Stimulated activated CD4-positive, alpha-beta T cell treated with anti-CD3 and anti-CD28 coated beads, Interleukin-15, amount 100 ng/mL, for 24 hours (primary cell): ENCODE results near the gene PAX2.

Experiments
- DNase-seq: peaks from one replicate; pipeline ENCODE4 v3.0.0-alpha.2; 2020

The PAX2 gene

DNA sequence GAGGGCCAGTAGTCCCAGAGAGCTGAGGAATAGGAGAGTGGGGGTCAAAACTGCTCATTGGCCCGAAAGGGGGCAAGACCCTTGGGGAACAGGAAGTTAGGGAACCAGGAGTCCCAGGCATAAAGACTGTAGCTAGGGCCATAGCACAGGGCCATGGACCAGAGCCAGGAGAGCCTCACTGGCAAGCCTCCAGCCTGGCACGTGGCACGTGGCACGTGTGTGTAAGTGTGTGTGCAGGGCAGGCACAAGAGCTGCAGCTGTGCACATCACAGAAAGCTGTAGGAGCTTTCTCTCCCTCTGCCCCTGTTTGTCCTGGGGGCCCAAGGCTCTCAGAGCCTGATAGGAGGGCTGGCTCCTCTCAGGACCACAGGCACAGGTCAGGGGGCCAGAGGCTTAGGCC is 119.6 kb downstream of the PAX2 start:
- no peak for DNase-seq

DNA sequence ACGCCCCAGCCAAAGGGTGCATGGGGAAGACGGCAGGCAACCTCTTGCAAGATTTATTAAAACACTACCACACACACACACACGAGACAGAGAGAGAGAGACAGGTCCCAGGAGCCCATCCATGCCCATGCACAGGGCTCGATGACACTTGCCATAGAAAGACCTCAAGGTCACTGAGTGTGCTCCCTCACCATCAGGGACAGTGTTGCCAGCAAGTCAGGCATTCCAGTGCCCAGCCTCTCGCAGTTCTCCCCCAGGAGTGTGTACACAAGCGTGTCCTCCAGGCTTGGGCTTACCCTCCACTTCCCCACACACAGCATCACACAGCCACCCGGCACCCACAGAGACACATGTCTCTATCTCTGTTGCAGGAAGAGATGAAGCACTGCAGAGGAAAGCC is 120.6 kb downstream of the PAX2 start:
- no peak for DNase-seq

DNA sequence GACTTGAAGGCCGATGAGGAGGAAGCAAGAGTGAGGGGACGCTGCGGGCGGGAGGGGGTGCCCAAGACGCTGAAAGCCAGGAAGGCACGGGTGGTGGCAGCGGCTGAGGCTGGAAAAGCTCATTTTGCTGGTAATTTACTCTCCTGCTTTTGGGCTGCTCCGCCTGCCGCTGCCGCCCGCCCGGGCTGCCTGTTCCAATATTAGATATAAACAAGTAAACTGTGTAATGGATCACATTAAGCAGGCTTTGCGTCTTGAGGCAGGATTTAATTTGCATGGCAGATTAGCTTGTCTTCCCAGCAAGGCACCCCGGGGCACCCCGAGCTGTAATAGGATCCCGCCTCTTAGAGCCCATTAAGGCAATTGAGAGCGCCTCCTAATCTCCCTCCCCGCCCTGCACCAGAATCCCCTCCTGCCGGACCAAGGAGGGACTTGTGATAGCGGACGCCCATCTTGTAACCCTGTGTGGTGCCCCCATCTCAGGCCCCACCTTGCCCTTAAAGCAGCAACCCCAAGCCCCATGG is 121.3 kb downstream of the PAX2 start:
- DNase-seq: no peak

DNA sequence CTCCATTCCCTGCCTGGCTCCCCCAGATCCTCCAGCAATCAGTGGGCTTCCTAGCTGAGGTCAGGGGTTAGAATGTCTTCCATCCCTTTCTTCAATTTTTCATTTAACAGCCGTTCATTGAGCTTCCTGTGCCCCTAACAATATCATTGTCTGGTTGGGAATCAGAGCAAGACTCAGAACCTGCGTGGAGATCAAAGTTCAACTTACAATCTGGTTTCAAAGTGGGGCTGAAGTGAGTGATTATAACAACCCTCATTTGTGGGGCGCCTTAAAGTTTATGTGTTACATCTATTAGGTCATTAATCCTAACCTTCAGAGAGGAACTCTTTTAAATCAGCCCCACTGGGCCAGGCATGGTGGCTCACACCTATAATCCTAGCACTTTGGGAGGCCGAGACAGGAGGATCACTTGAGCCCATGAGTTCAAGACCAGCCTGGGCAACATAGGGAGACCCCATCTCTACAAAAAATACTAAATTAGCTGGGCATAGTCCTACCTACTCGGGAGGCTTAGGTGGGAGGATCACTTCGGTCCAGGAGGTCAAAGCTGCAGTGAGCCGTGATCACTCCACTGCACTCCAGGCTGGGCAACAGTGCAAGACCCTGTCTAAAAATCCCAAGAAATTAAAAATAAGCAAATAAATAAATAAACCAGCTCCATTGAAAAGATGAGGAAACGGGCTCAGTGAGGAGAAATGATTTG is 122.0 kb downstream of the PAX2 start:
- DNase-seq: no peak

DNA sequence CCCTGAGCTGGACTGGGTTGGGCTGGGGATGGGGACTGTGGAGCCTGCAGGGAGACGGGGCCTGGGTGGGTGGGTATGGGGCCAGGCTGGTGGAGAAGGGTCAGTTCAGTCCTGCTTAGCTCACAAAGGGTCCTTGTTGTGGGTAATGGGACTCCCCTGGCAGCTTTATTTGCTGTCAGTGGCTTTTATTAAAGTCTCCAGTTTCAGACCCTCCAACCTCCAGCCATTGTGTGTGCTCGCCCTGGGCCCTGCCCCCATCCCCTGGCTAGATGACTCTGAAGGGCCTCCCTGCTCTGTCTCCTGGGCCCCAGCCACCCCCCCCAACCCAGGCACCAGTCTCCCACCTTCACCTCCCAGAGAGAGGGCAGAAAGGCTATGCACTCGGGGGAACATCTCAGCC is 123.0 kb downstream of the PAX2 start:
- DNase-seq: no peak

DNA sequence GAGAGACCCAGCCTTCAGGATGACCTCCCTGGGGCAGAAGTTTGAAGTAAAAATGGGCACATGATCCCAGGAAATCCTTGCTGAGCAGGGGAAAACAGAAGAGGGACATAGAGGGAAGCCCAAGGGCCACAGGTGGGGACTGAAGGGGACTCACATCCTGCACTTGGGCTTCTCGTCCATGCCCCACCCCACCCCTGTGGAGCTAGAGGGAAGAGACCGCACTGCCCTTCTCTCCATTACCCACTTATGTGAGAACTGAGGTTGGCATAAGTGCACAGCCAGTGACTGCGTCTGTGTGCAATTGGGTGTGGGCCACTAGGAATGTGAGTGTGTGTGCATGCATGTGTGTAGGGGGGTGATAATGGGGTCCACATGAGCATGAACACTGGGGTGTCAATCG is 124.0 kb downstream of the PAX2 start:
- DNase-seq: no peak

DNA sequence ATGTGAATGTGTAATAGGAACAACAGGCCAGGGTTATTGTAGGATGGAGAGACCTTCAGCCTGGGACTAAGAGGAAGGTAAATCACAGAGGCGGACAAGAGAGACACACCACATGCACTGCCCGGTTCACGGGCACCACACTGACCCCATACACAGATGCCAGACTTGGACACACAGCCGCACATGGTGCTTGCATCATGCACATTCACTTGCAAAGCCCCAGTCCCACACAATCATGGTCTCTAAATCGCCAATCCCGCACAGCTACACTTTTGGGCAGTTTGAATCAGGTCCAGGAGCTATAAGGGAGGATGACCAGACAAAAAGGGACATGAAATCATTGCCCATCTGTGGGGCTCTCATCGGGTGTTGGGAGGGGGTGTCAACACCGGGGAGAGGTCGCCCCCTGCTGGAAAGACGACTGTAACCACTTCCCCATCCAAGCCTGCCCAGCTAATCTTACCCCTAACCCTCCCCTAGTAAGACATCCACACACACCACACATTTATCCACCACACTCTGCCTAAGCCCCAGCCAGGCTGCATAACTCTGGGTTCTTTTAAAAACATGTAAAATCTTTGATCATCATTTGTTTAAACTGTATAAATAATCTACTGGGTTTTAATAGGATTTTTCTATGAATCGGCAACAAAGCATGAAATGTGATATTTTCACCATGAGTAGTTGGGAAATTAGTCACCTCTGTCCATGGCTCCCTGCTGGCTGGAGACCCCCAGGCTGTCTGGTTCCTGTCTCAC is 126.8 kb downstream of the PAX2 start:
- DNase-seq: peak; percentile 84

DNA sequence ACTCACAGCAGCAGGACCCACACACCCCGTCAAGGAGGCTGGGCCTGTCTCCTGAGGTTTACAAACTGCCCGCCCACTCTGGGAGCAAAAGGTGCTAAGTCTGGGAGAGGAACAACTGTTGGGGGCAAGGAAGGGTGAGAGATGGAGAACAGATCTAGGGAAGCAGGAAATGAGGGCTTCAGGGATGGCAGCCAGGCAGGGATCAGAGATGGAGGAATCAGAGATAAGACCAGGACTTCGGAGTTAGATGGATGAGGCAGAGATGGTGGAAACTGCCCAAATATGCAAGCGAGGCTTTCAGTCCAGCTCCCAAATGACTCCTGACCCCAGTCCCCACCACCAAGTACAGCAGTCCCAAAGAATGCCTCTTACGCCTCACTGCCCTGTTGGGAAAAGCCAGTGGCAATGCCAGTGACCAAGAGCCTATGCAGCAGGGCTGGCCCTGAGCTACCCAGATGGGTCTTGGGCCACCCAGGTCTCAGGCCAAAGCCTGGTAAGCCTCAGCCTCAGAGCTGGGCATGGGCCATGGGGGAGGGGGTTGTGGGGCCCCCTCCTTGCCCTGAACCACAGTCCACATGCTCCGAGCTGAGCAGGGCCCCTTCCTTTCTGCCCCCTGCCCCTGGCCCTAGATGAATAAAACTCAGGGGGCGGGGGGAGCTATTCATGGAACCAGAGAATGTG is 127.9 kb downstream of the PAX2 start:
- no peak for DNase-seq

DNA sequence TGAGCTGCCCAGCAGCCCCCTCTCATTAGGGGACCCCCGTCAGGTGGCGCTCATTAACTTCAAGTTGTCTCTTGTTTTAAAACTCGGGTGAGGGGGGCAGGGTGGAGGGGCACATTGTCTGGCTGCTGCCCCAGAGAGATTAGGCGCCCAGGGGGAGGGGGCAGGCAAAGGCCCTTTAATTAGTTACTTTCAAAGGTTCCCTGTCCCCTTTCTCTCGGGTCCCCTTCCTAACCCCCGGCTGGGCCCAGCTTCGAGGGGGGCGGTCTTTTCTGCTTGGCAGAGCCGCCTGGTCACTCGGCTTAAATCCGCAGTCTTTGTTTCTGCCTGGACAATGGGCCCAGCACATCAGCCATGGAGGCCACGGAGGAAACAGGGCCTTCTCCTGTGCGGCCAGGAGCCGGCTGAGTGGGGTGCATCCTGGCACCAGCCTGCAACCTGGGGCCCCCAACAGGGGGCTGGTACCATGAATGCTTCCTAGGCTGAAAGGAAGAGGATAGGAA is 128.5 kb downstream of the PAX2 start:
- DNase-seq: no peak

DNA sequence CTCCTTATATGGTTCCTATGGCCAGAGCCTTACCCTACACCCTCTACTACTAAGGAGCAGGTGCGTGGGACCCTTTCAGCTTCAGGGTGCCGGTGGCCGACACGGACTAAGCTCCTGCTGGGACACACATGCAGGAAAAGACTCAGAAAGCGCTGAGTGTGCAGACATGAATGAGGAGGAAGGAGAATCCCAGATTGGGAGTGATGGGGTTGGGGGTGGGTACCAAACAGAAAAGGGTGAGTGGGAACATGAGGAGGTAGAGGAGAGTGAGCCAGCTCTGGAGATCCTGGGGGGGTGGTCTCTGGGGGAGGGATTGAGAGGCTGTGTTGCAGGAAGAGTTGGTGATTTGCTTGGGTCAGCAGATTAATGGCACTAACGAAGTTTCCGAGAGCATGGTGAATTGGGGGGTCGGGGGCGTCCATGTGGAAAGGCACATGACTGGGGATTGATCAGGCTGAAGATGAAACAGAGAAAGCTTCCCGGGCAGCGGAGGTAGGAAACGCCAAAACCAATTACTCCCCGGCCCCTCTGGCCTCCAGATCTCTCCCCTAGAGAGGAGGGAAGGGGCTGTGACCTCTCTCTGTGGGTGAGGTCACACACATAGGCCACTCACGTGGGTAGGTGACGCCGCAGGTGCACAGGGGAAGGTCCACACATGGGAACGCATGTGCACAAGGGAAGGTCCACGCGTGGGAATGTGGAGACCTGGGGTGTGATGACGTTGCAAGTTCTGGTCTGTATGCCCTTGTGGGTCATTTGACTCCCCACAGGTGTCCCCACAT is 129.5 kb downstream of the PAX2 start:
- DNase-seq: no peak

DNA sequence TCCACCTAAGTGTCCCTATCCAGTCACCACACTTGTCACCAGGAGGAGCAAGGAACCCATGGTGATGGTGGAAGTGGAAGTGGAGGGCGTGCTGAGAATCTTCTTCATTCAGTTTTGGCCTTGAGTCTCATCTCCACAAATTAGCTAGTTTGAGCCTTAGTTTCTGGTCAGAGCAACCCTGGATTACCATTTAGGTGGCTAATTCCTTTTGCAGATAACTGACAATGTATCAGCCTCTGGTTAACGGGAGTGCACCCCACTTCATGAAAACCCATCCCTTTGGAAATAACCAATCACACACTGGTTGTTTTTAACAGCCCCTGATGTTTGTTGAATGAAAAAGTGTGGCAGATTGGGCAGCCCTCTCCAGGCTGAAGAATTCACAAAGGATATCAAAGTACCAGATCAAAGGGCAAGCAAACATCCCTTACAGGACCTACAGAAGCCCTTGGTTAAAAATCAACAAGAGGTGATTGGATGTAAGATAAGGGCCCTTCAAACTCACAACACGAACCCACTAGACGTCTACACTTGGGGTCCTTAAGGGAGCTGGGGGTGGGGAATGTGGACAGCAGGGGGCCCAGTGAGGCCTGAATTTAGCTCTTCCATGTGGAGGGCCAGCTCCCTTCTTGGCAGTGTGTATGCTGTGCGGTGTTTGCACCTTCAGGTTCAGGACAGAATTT is 130.2 kb downstream of the PAX2 start:
- no peak for DNase-seq

DNA sequence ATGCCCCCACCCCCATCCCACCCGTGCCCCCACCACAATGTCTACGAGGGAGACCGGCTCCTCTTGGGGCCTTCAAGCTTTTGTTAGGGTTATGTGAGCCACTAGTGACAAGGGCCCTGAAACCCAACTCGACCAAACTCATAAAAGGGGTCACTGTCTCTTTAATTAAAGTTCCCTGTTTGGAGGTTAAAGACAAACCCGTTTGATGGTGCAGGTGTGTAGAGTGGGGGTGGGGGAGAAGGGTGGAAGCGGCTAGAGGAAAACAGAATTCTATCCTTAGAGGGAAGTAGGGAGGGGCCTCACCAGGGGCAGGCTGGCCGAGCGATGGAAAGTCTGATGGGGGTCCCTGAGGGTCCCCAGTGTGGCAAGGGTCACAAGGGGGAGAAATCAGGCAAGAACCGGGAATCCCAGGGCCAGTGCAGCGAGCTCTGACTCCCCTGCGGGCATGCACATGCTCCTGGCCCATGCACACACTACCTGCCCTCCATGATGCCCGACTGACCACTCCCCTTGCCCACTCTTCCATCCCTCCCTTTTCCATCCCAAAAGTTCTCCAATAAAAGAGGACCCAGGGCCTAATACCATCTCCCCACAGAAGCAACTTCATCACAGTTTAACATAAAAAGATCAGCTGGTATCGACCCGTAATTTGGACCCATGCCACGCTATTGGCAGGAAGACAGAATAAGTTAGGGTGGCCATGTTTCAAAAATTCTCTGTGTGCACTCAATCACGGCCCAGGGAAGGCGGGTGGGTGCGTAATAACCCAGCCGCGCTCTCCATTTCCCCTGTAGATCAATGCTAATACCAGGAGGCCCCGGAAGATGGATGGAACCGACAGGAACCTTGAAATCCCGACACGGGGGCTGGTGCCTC is 131.4 kb downstream of the PAX2 start:
- no peak for DNase-seq

DNA sequence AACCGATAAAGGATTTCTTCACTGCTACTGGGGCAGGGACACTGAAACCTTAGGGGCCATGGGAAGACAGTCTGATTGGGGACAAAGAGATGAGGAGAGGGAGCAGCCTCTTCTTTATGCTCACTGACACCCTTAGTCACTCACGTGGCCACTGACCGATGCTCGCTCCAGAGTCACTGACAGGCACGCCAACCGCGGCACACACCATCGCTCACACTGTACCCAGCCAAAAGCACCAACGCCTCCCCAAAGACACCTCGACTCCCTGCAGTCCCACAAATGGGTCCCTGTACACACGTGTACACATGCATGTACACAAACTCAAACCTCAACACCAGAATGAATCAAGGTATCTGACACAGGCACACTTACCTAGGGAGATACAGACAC is 132.1 kb downstream of the PAX2 start:
- DNase-seq: no peak

DNA sequence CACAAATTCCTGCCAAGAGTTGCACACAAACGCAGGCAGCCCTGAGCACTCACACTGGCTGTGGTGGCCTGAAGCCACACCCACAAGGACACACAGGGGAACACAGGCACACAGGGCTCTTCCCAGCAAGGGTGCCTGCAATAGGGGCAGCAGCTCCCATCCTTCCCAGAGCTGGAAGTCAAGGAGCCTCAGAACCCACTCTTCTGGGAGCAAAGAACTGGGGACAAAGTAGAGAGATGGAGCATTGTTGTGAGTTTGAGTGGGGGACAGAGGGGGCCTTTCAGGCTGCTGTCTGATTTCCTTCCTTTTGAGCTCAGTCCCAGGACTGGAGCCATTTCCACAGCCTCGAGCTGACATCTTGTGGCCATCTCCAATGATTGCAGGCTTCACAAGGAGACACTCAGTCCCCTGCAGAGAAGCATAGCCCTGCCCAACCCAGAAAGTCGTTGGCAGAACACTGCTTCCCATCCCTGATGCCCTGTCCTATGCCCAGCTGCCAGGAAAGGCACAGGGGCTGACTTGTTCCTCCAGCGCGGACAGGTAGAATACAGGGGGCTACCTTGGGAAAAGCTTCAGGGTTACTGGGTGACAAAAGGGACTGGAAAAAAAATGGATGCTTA is 133.0 kb downstream of the PAX2 start:
- DNase-seq: peak; percentile 55
